ENCODE measurements around the gene ATP8B3. TPM values are rescaled to one million over a fixed set of nuclear protein-coding genes. Genes with fewer than 3 reads are reported as not detected.

The ATP8B3 gene
- total RNA-seq, 4 donors from 2014 or later, result 0.35 to 4.5 (median 0.94) TPM; not detected in 1

DNA sequence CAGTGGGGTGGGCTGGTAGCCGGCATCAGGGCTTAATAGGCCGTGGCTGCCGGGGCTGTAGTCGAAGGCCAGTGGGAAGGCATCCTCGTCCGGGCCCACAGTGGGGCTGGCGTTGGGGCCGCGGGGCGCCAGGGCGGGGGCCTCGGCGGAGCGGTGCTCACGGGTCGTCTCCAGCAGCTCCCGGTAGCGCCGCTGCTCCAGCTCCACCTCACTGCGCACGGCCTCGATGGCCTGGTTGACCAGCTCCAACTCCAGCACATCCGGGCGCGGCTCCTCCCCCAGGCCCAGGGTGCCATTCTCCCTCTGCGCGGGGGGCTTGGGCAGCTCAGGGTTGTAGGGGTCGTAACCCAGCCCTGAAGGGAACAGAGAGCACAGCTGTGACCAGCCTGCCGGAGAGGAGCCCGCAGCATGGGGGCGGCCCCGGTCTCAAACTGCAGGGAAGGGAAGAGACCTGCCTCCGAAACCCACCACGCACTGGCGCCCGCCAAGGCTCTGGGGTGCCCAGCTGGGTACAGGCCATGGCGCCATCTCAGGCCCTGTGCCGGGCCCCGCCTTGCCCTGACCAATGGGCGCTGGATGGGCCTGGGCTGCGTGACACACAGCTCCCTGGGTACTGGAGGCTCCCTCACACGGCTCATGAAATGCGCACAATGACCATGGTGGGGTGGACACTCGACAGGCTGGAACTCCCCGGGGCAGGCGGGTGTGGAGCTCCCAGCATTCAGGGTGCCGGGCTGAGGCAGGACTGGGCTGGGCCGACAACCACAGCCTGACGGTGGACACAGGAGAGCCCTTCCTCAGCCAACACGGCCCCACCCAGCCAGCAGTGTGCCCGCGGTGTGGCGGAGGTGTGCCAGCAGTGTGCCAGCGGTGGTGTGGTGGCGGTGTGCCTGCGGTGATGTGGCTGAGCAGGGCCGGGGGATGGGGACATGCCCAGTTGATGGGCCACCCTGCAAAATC, 16.5 kb upstream of the ATP8B3 start:
- Histone ChIP-seq H3K36me3 (peaks cover 0 to 43% (median 0%) of the 10 kb centered on the region in 3 donors), H3K4me3 (no peak overlapping the region), H3K27ac (no peak overlapping the region), H3K27me3 (no peaks in the 10 kb centered on the region), H3K4me1 (peaks cover 0 to 14% (median 7%) of the 10 kb centered on the region in 4 donors), H3K9me3 (no peaks in the 10 kb centered on the region)
- TF ChIP-seq, protein P1, sequence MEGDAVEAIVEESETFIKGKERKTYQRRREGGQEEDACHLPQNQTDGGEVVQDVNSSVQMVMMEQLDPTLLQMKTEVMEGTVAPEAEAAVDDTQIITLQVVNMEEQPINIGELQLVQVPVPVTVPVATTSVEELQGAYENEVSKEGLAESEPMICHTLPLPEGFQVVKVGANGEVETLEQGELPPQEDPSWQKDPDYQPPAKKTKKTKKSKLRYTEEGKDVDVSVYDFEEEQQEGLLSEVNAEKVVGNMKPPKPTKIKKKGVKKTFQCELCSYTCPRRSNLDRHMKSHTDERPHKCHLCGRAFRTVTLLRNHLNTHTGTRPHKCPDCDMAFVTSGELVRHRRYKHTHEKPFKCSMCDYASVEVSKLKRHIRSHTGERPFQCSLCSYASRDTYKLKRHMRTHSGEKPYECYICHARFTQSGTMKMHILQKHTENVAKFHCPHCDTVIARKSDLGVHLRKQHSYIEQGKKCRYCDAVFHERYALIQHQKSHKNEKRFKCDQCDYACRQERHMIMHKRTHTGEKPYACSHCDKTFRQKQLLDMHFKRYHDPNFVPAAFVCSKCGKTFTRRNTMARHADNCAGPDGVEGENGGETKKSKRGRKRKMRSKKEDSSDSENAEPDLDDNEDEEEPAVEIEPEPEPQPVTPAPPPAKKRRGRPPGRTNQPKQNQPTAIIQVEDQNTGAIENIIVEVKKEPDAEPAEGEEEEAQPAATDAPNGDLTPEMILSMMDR (IDR thresholded peaks at IDR 0.05), result no peak
- TF ChIP-seq POLR2A (IDR thresholded peaks at IDR 0.05), result no peak
- DNase-seq, result no peak

DNA sequence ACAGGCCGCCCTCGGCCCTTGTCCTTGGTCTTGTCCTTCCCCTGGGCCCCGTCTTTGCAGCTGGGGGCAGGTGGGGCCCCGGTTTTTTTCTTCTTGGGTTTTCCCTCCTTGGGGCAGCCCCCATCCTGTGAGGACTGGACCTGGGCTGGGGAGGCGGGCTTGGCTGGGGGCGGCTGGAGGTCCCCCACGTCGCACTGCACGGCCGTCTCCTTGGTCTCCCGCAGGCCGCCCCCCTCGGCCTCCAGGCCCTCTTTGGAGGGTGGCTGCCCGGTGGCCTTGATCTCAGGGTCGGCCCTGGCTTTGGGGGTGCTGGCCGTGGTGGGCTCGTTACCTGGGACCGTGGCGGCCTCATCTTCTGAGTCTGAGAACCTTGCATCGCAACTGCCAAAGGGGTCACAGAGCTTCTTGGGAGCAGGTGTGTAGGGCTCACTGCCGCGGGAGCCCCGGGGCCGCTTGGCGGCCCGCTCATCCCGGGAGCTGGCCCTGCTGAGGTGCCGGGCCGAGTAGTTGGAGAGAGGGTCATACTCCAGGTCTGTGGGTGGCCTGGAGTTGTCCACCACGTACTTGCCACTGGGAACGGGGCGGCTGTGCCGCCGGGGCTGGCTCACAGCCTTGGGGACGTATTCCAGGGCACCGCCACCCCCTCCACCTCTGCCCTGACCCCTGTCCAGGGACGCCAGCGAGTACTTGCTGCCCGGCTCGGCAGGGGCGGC, 15.6 kb upstream of the ATP8B3 start:
- Histone ChIP-seq H3K36me3 (peaks cover 0 to 51% (median 0%) of the 10 kb centered on the region in 3 donors), H3K4me1 (peaks cover 0 to 14% (median 7%) of the 10 kb centered on the region in 4 donors), H3K4me3 (no peak overlapping the region), H3K9me3 (no peaks in the 10 kb centered on the region), H3K27ac (no peak overlapping the region), H3K27me3 (no peaks in the 10 kb centered on the region)
- TF ChIP-seq, protein P1 (IDR thresholded peaks at IDR 0.05), result no peak
- no peak for TF ChIP-seq POLR2A (IDR thresholded peaks at IDR 0.05)
- no peak for DNase-seq

DNA sequence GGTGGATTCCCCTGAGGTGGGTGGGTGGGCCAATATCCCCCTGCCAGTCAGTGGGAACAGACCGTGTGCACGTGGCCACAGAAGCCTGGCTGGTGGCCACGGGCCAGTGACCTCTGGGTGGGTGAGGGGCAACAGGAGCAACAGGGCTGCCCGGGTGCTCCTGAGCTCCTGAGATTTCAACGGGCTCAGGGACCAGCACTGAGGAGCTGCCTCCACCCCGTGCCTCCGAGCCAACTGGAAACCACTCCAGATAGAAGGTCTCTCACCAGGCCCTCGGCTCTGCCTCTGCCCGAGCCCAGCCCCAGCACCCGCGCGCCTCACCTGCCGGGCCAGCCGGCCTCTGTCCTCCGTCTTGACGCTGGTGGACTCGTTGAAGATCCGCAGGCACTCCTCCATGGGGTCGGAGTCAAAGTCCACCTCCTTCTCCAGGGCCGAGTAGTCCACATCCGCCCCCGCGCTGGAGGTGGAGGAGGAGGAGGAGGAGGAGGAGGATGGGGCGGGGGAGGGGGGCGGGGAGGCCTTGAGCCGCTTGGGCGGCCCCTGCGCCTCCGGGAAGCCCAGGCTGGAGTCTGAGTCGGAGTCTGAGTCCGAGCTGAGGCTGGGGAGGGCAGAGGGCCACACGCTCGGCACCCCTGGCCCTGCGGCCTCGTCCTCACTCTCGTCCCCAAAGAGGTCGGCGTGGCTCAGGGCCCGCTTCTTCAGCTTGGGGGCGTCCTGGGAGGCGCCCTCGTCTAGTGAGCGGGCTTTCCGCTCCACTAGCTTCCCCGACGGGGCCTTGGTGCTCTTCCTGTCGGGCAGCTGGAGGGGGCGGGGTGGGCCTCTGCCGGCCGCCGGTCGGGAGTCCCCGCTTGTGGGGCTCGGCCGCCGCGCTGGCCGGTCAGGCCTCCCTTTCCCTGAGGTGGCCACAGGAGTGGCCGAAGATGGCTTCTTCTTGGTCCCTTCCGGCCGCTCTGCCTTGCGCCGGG, 14.8 kb upstream of the ATP8B3 start:
- no peaks in the 10 kb centered on the region for H3K9me3 ChIP-seq
- H3K4me3 ChIP-seq, result no peak overlapping the region
- no peak overlapping the region for H3K27ac ChIP-seq
- peak in 1 of 3 donors; percentile 60 for DNase-seq
- peaks cover 0 to 14% (median 7%) of the 10 kb centered on the region in 4 donors for H3K4me1 ChIP-seq
- peaks cover 0 to 60% (median 0%) of the 10 kb centered on the region in 3 donors for H3K36me3 ChIP-seq
- H3K27me3 ChIP-seq, result no peaks in the 10 kb centered on the region
- TF ChIP-seq, protein P1 (IDR thresholded peaks at IDR 0.05), result no peak

DNA sequence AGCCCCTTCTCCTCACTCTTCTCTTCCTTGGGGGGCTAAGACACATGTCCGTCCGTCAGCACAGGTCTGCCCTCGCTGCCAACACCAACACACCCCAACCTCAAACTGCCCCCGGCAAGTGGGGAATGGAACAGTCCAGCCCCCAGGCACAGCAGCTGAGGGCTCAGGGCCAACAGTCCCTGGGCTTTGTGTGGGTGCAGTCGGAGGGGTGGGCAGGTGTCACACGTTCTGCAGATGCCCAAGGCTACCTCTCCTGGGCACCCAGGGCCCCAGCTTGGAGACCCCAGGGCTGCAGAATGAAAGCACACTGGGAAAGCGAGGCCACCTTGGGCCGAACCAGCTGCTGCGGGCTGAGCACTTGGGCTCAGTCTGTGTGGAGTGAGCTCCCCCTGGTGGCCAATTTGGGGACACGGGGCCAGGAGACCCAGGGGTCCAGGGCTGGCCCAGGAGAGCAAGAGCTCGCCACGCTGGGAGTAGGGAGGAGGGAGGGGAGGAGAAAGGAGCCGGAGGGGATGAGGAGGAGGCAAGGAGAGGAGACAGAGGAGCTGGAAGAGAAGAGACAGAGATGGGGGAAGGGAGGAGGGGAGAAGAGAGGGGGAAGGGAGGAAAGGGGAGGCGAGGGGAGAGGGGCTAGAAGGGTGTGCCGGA, 14.0 kb upstream of the ATP8B3 start:
- peak; percentile 75 to 86 (median 86) for DNase-seq
- H3K4me3 ChIP-seq, result no peak overlapping the region
- H3K9me3 ChIP-seq, result no peaks in the 10 kb centered on the region
- TF ChIP-seq, protein P1 (IDR thresholded peaks at IDR 0.05), result peak; percentile 77 to 93 (median 88)
- TF ChIP-seq POLR2A (IDR thresholded peaks at IDR 0.05), result no peak
- H3K36me3 ChIP-seq, result peaks cover 0 to 68% (median 0%) of the 10 kb centered on the region in 3 donors
- H3K4me1 ChIP-seq, result peaks cover 0 to 14% (median 7%) of the 10 kb centered on the region in 4 donors
- H3K27ac ChIP-seq, result no peak overlapping the region
- H3K27me3 ChIP-seq, result no peaks in the 10 kb centered on the region

Measured in Peyer's patch (tissue), 4 donors.